SK-N-SH (cell line): Measurements from ENCODE around the gene NUP37. TPM values are rescaled to one million over a fixed set of nuclear protein-coding genes. Genes with fewer than 3 reads are reported as not detected.

ENCODE experiments used
- CTCF ChIA-PET: fragments of 300-600, 350-600 bp; formaldehyde crosslinking; extraction: SDS; loops from one replicate; lab custom pipeline; 2021; lab: Yijun Ruan, JAX
- POLR2A ChIA-PET: fragments of 350-600 bp; sonication (Branson Sonifier 250); formaldehyde crosslinking; extraction: SDS; loops from one replicate; lab custom pipeline; 2020; ENCODE audit warnings: antibody characterized with exemption, inconsistent platforms; lab: Yijun Ruan, JAX
- DNase-seq: peaks from one replicate; pipeline ENCODE4 v3.0.0; 2012
- H2AFZ ChIP-seq: fragments of 200-600 bp; sonication (generic); 2 replicates; pipeline ENCODE4 v1.8.1; 2016; ENCODE audit warnings: antibody characterized with exemption, mild to moderate bottlenecking, low read depth
- H3F3A ChIP-seq: fragments of 200-600 bp; sonication (generic); replicated peaks from 2 replicates; pipeline ENCODE3; 2016; ENCODE audit warnings: antibody characterized with exemption, mild to moderate bottlenecking; ENCODE audit not compliant: insufficient read depth
- H3K27ac ChIP-seq, 2 experiments: fragments of 200-500 bp in 1 of 2; fragments of 200-600 bp in 1 of 2; sonication (Bioruptor generic) in 1 of 2; sonication (generic), shearing (Covaris generic) in 1 of 2; 2 replicates each; pipeline versions ENCODE4 v1.5.1 to v1.6.1; 2014 to 2016; ENCODE audit warnings: low read depth in 2 of 2, inconsistent platforms in 1 of 2, low read length in 1 of 2, mild to moderate bottlenecking in 1 of 2, mixed read lengths in 1 of 2
- H3K27me3 ChIP-seq: fragments of 200-600 bp; sonication (generic), shearing (Covaris generic); 2 replicates; pipeline ENCODE4 v1.6.1; 2016; ENCODE audit warnings: mixed run types; ENCODE audit not compliant: insufficient read depth
- H3K36me3 ChIP-seq, 2 experiments: fragments of 200-500 bp in 1 of 2; fragments of 200-600 bp in 1 of 2; sonication (Bioruptor generic) in 1 of 2; sonication (generic) in 1 of 2; replicated peaks in 1 of 2; 2 replicates each; pipeline versions ENCODE3 to v1.5.1; 2014 to 2016; ENCODE audit warnings: low read length in 1 of 2, mild to moderate bottlenecking in 1 of 2; ENCODE audit not compliant: insufficient read depth in 2 of 2, control insufficient read depth in 1 of 2
- H3K4me1 ChIP-seq, 2 experiments: fragments of 200-500 bp in 1 of 2; fragments of 200-600 bp in 1 of 2; sonication (Bioruptor generic) in 1 of 2; sonication (generic), shearing (Covaris generic) in 1 of 2; 2 replicates each; pipeline versions ENCODE4 v1.5.1 to v1.6.1; 2014 to 2016; ENCODE audit warnings: low read depth in 1 of 2, low read length in 1 of 2, mixed run types in 1 of 2; ENCODE audit not compliant: insufficient read depth in 2 of 2, control insufficient read depth in 1 of 2
- H3K4me2 ChIP-seq: fragments of 200-600 bp; sonication (generic), shearing (Covaris generic); 2 replicates; pipeline ENCODE4 v1.6.1; 2017; ENCODE audit warnings: mixed run types
- H3K4me3 ChIP-seq, 2 experiments: fragments of 200-500 bp in 1 of 2; fragments of 200-600 bp in 1 of 2; sonication (Bioruptor generic) in 1 of 2; sonication (generic), shearing (Covaris generic) in 1 of 2; 2 replicates each; pipeline versions ENCODE4 v1.5.1 to v1.8.1; 2014 to 2016; ENCODE audit warnings: low read depth in 2 of 2, inconsistent platforms in 1 of 2, low read length in 1 of 2, mild to moderate bottlenecking in 1 of 2, mixed read lengths in 1 of 2, moderate library complexity in 1 of 2
- H3K79me2 ChIP-seq: fragments of 200-600 bp; sonication (generic); 2 replicates; pipeline ENCODE4 v1.8.1; 2017; ENCODE audit warnings: mild to moderate bottlenecking; ENCODE audit not compliant: insufficient read depth
- H3K9ac ChIP-seq: fragments of 200-600 bp; sonication (generic); 2 replicates; pipeline ENCODE4 v1.6.1; 2017; ENCODE audit warnings: mixed run types
- H3K9me2 ChIP-seq: fragments of 200-600 bp; sonication (generic); 2 replicates; pipeline ENCODE4 v1.6.1; 2017; ENCODE audit warnings: mixed run types
- H3K9me3 ChIP-seq: fragments of 200-600 bp; sonication (generic); 2 replicates; pipeline ENCODE4 v1.6.1; 2017; ENCODE audit warnings: mixed run types, mild to moderate bottlenecking, moderate library complexity
- H4K20me1 ChIP-seq: fragments of 200-600 bp; sonication (generic); 2 replicates; pipeline ENCODE4 v1.6.1; 2017; ENCODE audit warnings: mild to moderate bottlenecking, mixed run types; ENCODE audit not compliant: insufficient read depth
- CHD2 ChIP-seq: fragments of 150-350 bp; IDR thresholded peaks from 2 replicates; pipeline ENCODE4 v1.6.1; 2018; ENCODE audit warnings: low read length; ENCODE audit not compliant: partially characterized antibody
- ELF1 ChIP-seq: IDR thresholded peaks from 2 replicates; pipeline ENCODE4 v1.4.0; 2012
- EP300 ChIP-seq, 2 experiments: IDR thresholded peaks; 2 replicates each; pipeline versions ENCODE4 v1.4.0 to v1.6.1; 2012; ENCODE audit warnings: borderline replicate concordance in 1 of 2, low read depth in 1 of 2, low read length in 1 of 2
- FOSL2 ChIP-seq: IDR thresholded peaks from 2 replicates; pipeline ENCODE4 v1.4.0; 2012; ENCODE audit warnings: low read depth, mild to moderate bottlenecking, moderate library complexity, borderline replicate concordance
- GATA2 ChIP-seq: sonication (generic); formaldehyde crosslinking; IDR thresholded peaks from 2 replicates; pipeline ENCODE4 v1.5.0; 2020; ENCODE audit warnings: mild to moderate bottlenecking, missing genetic modification reagents
- JUND ChIP-seq: IDR thresholded peaks from 2 replicates; pipeline ENCODE4 v1.4.0; 2012
- MEF2A ChIP-seq: IDR thresholded peaks from 2 replicates; pipeline ENCODE4 v1.4.0; 2012; ENCODE audit warnings: low read depth, borderline replicate concordance
- MXI1 ChIP-seq: IDR thresholded peaks from 2 replicates; pipeline ENCODE4 v1.6.1; 2012; ENCODE audit warnings: mild to moderate bottlenecking, low read depth, low read length, improper control_type of control experiment
- POLR2AphosphoS5 ChIP-seq: IDR thresholded peaks from 2 replicates; pipeline ENCODE4 v1.6.1; 2012; ENCODE audit warnings: low read depth, low read length
- SIN3A ChIP-seq: IDR thresholded peaks from 2 replicates; pipeline ENCODE4 v1.6.1; 2012; ENCODE audit warnings: low read depth, mild to moderate bottlenecking, low read length, moderate library complexity, borderline replicate concordance
- SMC3 ChIP-seq: IDR thresholded peaks from 2 replicates; pipeline ENCODE4 v1.6.1; 2012; ENCODE audit warnings: low read depth, low read length, improper control_type of control experiment
- TAF1 ChIP-seq: IDR thresholded peaks from 2 replicates; pipeline ENCODE4 v1.6.1; 2012; ENCODE audit warnings: low read depth, mild to moderate bottlenecking, low read length, moderate library complexity, borderline replicate concordance
- TEAD4 ChIP-seq: IDR thresholded peaks from 2 replicates; pipeline ENCODE4 v1.4.0; 2012; ENCODE audit warnings: mild to moderate bottlenecking, borderline replicate concordance; ENCODE audit not compliant: insufficient read depth
- YY1 ChIP-seq: IDR thresholded peaks from 2 replicates; pipeline ENCODE4 v1.4.0; 2012; ENCODE audit warnings: low read depth, mild to moderate bottlenecking
- WGBS: methylation state at CpG from one replicate; pipeline ENCODE4 v1.1.6; 2017; ENCODE audit warnings: low lambda C conversion rate; 5-methylcytosine and 5-hydroxymethylcytosine counted together
- polyA plus RNA-seq, 3 experiments: library from polyadenylated mRNA; depleted of rRNA; stranded (reverse); fragments of >200 nt; gene quantifications; 2 replicates each; pipeline ENCODE4 v1.2.3, GENCODE V29; 2012
- TF ChIP-seq, protein P1 (sequence below): IDR thresholded peaks from 2 replicates; pipeline ENCODE4; 2012
- TF ChIP-seq, protein P2 (sequence below): fragments of 150-350 bp; IDR thresholded peaks from 2 replicates; pipeline ENCODE4 v1.6.1; 2016; ENCODE audit warnings: mild to moderate bottlenecking, low read depth, low read length
- TF ChIP-seq, protein P3 (sequence below): IDR thresholded peaks from 2 replicates; pipeline ENCODE4 v1.4.0; 2012; ENCODE audit warnings: low read depth, borderline replicate concordance

The NUP37 gene
- polyA plus RNA-seq, 1 of the 3 experiments (the other 2 are of a cell fraction), result 29.2 TPM

DNA sequence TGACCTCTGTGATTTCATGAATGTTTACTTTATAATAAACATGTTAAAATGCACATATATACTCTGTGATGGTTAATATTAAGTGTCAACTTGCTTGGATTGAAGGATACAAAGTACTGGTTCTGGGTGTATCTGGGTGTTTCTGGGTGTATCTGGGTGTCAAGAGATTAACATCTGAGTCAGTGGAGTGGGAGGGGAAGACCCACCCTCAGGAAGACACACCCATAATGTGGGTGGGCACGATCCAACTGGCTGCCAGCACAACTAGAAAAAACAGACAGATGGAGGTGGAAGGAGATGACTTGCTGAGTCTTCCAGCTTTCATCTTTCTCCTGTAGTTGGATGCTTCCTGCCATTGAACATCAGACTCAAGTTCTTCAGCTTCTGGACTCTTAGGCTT, 11.9 kb downstream of the NUP37 start:
- ChIA-PET CTCF (no interaction called here), POLR2A (no interaction called here)
- no peak overlapping the region for H3K27ac ChIP-seq
- peaks cover 11% of the 10 kb centered on the region; the same call in 1 of the 2 replicates for H3K9me3 ChIP-seq
- peaks cover 13% of the 10 kb centered on the region; the same call in 1 of the 2 replicates for H3K79me2 ChIP-seq
- no peaks in the 10 kb centered on the region for H4K20me1 ChIP-seq
- H3K9me2 ChIP-seq, result 0 out of 2 replicates have a peak, but pooled peaks cover 4% of the 10 kb centered on the region
- no peaks in the 10 kb centered on the region for H3K4me1 ChIP-seq
- peaks cover 69 to 73% of the 10 kb centered on the region in 2 experiments for H3K36me3 ChIP-seq
- no peak overlapping the region for H3K4me2 ChIP-seq
- peaks cover 3% of the 10 kb centered on the region for H3F3A ChIP-seq
- no peak overlapping the region for H3K4me3 ChIP-seq
- WGBS, result 86% methylated on average over 1 of the region's 1 CpG
- no peak for DNase-seq
- no peaks in the 10 kb centered on the region for H3K27me3 ChIP-seq
- no peak overlapping the region for H2AFZ ChIP-seq
- H3K9ac ChIP-seq, result no peak overlapping the region
- TF ChIP-seq TEAD4 (no peak), GATA2 (CRISPR knock-in tag) (no peak), TAF1 (no peak), JUND (no peak), MXI1 (no peak), SIN3A (no peak), ELF1 (no peak), POLR2AphosphoS5 (no peak), YY1 (no peak), SMC3 (no peak)
- TF ChIP-seq, protein P1, sequence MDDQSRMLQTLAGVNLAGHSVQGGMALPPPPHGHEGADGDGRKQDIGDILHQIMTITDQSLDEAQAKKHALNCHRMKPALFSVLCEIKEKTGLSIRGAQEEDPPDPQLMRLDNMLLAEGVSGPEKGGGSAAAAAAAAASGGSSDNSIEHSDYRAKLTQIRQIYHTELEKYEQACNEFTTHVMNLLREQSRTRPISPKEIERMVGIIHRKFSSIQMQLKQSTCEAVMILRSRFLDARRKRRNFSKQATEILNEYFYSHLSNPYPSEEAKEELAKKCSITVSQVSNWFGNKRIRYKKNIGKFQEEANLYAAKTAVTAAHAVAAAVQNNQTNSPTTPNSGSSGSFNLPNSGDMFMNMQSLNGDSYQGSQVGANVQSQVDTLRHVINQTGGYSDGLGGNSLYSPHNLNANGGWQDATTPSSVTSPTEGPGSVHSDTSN, result no peak

DNA sequence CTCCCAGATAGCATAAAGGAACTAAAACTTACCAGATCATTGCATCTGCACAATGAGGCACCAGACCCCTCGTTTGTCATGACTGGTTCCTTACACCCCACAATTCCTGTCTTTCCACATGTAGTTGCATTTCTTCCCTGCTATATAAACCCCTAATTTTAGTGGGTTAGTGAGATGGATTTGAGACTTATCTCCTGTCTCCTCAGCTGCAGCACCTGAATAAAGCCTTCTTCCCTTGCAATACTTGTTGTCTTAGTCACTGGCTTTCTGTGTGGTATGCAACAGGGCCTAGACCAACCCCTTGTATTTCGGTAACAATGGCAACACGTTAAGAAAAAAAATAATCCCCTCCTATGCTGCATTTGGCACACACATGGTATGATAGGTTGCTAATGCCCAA, 13.0 kb downstream of the NUP37 start:
- CTCF ChIA-PET, result interaction anchor here (0.6 kb wide), 1 partner anchor 11 kb away, joined by 4 read pairs; no protein-coding TSS in a partner anchor
- H3K9ac ChIP-seq, result no peak overlapping the region
- no peak for DNase-seq
- POLR2A ChIA-PET, result no interaction called here
- no peaks in the 10 kb centered on the region for H3K27me3 ChIP-seq
- H3K79me2 ChIP-seq, result peaks cover 13% of the 10 kb centered on the region; the same call in 1 of the 2 replicates
- TF ChIP-seq EP300 (IDR thresholded peaks at IDR 0.05; ENCODE audit: borderline replicate concordance in 1 of 2, low read depth in 1 of 2, low read length in 1 of 2) (no peak), CHD2 (no peak), FOSL2 (no peak), MEF2A (no peak), SIN3A (no peak), YY1 (no peak)
- TF ChIP-seq, protein P1, result no peak
- TF ChIP-seq, protein P2, sequence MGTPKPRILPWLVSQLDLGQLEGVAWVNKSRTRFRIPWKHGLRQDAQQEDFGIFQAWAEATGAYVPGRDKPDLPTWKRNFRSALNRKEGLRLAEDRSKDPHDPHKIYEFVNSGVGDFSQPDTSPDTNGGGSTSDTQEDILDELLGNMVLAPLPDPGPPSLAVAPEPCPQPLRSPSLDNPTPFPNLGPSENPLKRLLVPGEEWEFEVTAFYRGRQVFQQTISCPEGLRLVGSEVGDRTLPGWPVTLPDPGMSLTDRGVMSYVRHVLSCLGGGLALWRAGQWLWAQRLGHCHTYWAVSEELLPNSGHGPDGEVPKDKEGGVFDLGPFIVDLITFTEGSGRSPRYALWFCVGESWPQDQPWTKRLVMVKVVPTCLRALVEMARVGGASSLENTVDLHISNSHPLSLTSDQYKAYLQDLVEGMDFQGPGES, result no peak
- TF ChIP-seq, protein P3, sequence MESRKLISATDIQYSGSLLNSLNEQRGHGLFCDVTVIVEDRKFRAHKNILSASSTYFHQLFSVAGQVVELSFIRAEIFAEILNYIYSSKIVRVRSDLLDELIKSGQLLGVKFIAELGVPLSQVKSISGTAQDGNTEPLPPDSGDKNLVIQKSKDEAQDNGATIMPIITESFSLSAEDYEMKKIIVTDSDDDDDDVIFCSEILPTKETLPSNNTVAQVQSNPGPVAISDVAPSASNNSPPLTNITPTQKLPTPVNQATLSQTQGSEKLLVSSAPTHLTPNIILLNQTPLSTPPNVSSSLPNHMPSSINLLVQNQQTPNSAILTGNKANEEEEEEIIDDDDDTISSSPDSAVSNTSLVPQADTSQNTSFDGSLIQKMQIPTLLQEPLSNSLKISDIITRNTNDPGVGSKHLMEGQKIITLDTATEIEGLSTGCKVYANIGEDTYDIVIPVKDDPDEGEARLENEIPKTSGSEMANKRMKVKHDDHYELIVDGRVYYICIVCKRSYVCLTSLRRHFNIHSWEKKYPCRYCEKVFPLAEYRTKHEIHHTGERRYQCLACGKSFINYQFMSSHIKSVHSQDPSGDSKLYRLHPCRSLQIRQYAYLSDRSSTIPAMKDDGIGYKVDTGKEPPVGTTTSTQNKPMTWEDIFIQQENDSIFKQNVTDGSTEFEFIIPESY, result no peak
- TF ChIP-seq, all 33 proteins: peak for 0
- Histone ChIP-seq H3K4me2 (no peak overlapping the region), H3K9me2 (0 out of 2 replicates have a peak, but pooled peaks cover 4% of the 10 kb centered on the region), H3K9me3 (peaks cover 11% of the 10 kb centered on the region; the same call in 1 of the 2 replicates), H4K20me1 (no peaks in the 10 kb centered on the region), H3K4me3 (no peak overlapping the region), H3K36me3 (peaks cover 64 to 67% of the 10 kb centered on the region in 2 experiments), H3F3A (no peaks in the 10 kb centered on the region), H2AFZ (no peak overlapping the region), H3K4me1 (no peaks in the 10 kb centered on the region), H3K27ac (no peak overlapping the region)
- 95% methylated on average over 3 of the region's 3 CpGs for WGBS
